ENCODE data around the gene SSC5D.

SSC5D gene

GRCh38 chr19:55543567-55543966 lies 55.3 kb downstream of the SSC5D start:
- ChIA-PET CTCF (interaction anchor here (0.5 kb wide), 1 partner anchor 1686 kb away, joined by 3 read pairs; no protein-coding TSS in a partner anchor), POLR2A (no interaction called here)
- no peak for DNase-seq (ENCODE audit: extremely low spot score)
- TF ChIP-seq FOXK2 (IDR thresholded peaks at IDR 0.05) (no peak), FOXM1 (IDR thresholded peaks at IDR 0.05; ENCODE audit: borderline replicate concordance) (no peak)

- ChIA-PET POLR2A (no interaction called here), CTCF (interaction anchor here (0.8 kb wide), 1 partner anchor 766 kb away, joined by 3 read pairs; no protein-coding TSS in a partner anchor)
- TF ChIP-seq SP1 (IDR thresholded peaks at IDR 0.05) (no peak), ZNF384 (IDR thresholded peaks at IDR 0.05) (no peak), FOXM1 (IDR thresholded peaks at IDR 0.05; ENCODE audit: borderline replicate concordance) (no peak), FOXA1 (IDR thresholded peaks at IDR 0.05) (no peak), LEF1 (IDR thresholded peaks at IDR 0.05; ENCODE audit: borderline replicate concordance) (no peak), BHLHE40 (IDR thresholded peaks at IDR 0.05; ENCODE audit: borderline replicate concordance) (no peak)
- DNase-seq (ENCODE audit: extremely low spot score), result no peak
Observed at GRCh38 chr19:55544014-55544413, 55.8 kb downstream of the SSC5D start.

- DNase-seq (ENCODE audit: extremely low spot score), result no peak
- ChIA-PET POLR2A (no interaction called here), CTCF (interaction anchor here (0.8 kb wide), 1 partner anchor 765 kb away, joined by 3 read pairs; no protein-coding TSS in a partner anchor)
- TF ChIP-seq ARNT (IDR thresholded peaks at IDR 0.05) (no peak), BHLHE40 (IDR thresholded peaks at IDR 0.05; ENCODE audit: borderline replicate concordance) (no peak), FOXA1 (IDR thresholded peaks at IDR 0.05) (no peak), HDGF (IDR thresholded peaks at IDR 0.05; ENCODE audit: borderline replicate concordance) (no peak), LEF1 (IDR thresholded peaks at IDR 0.05; ENCODE audit: borderline replicate concordance) (no peak), NFRKB (IDR thresholded peaks at IDR 0.05) (no peak), ZNF384 (IDR thresholded peaks at IDR 0.05) (no peak)
Observed at GRCh38 chr19:55544776-55545439, 56.7 kb downstream of the SSC5D start.

DNA sequence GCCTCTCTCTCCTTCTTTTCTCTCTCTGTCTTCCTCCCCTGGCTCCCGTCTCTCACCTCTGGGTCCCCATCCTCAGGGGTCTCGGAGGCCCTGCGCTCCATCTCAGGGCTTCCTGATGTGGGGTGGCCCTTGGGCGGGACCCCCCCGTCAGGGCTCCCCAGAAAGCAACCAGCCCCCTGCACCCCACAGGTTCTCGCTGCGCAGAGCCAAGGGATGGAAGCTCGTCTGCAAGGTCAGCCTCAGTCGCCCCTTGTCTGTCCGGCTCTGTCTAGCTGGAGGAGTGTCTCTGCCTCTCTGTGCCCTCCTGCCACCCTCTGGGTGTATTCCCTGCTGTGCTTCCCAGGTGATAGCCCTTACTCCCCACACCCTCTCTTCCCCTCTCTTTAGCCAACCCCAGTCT lies 57.2 kb downstream of the SSC5D start, which contains the start of gene SBK3:
TSS of gene SBK3 (minus strand) at position 101 of the 400 bp plus-strand sequence. CDS start at position 101, 0 bp downstream.
- ChIA-PET POLR2A (no interaction called here), CTCF (no interaction called here)
- peak; percentile 3 for DNase-seq (ENCODE audit: extremely low spot score)
- TF ChIP-seq CTBP1 (IDR thresholded peaks at IDR 0.05; ENCODE audit: borderline replicate concordance), result no peak
- no peak for TF ChIP-seq ARNT (IDR thresholded peaks at IDR 0.05)
- no peak for TF ChIP-seq SP1 (IDR thresholded peaks at IDR 0.05)
- TF ChIP-seq BHLHE40 (IDR thresholded peaks at IDR 0.05; ENCODE audit: borderline replicate concordance), result no peak

DNA sequence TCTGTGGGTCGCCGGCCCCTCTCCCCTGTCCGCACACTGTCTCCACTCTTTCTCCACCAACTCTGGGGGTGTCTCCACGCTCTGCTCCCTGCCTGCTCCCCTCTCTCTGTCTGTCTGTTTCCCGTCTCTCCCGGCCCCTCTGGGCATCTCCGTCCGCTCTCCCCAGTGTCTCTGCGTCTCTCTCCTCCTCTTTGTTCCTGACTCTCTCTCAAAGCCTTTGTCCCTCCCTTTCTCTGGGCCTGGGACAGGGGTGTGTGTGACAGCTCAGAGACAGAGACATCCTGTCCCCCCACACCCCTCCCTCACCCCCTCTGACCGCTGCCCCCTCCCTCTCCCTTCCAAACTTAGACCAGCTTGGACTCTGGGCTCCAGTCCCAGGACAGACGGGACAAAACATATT lies 57.8 kb downstream of the SSC5D start:
- no peak for DNase-seq (ENCODE audit: extremely low spot score)
- ChIA-PET CTCF (no interaction called here), POLR2A (no interaction called here)
- TF ChIP-seq SP1 (IDR thresholded peaks at IDR 0.05), result no peak
- no peak for TF ChIP-seq HDGF (IDR thresholded peaks at IDR 0.05; ENCODE audit: borderline replicate concordance)
- TF ChIP-seq FOXM1 (IDR thresholded peaks at IDR 0.05; ENCODE audit: borderline replicate concordance), result no peak
- no peak for TF ChIP-seq L3MBTL2 (conservative IDR thresholded peaks at IDR 0.05)
- no peak for TF ChIP-seq SUZ12 (IDR thresholded peaks at IDR 0.05)

DNA sequence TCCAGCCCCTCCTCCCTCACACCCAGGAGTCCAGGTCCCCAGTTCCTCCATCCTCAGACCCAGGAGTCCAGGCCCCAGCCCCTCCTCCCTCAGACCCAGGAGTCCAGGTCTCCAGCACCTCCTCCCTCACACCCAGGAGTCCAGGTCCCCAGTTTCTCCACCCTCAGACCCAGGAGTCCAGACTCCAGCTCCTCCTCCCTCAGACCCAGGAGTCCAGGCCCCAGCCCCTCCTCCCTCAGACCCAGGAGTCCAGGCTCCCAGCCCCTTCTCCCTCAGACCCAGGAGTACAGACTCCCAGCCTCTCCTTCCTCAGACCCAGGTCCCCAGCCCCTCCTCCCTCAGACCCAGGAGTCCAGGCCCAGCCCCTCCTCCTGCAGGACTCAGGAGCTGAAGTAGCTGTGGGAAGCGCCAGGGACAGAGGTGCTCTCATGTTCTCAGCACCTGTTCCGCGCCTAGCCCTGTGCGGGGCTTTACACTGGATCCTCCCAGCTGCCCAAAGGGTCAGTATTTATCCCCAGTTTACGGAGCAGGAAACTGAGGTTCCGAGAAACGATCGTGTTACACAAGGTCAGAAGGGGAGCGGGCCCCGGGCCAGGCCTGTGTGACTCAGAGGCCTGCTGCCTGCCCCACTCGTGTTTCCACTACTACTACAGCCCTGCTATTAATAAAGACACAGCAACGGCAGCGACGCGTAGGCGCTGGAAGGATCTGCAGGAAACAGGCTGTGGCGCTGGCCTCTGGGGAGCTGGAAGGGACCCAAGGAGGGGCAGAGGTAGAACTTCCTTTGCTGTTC lies 58.8 kb downstream of the SSC5D start:
- POLR2A ChIA-PET, result interaction anchor here (1.8 kb wide), 1 partner anchor 58 kb away, joined by 4 read pairs; the partner anchor contains the start of gene ZNF865
- CTCF ChIA-PET, result interaction anchor here (0.7 kb wide), 1 partner anchor 41 kb away, joined by 4 read pairs; no protein-coding TSS in a partner anchor
- no peak for TF ChIP-seq LEF1 (IDR thresholded peaks at IDR 0.05; ENCODE audit: borderline replicate concordance)
- no peak for TF ChIP-seq CTBP1 (IDR thresholded peaks at IDR 0.05; ENCODE audit: borderline replicate concordance)
- no peak for TF ChIP-seq SP1 (IDR thresholded peaks at IDR 0.05)
- TF ChIP-seq L3MBTL2 (conservative IDR thresholded peaks at IDR 0.05), result no peak
- TF ChIP-seq SUZ12 (IDR thresholded peaks at IDR 0.05), result no peak
- TF ChIP-seq NFRKB (IDR thresholded peaks at IDR 0.05), result no peak
- TF ChIP-seq FOXA1 (IDR thresholded peaks at IDR 0.05), result no peak
- no peak for TF ChIP-seq PKNOX1 (IDR thresholded peaks at IDR 0.05)
- TF ChIP-seq ELF4 (IDR thresholded peaks at IDR 0.05), result no peak
- TF ChIP-seq HDGF (IDR thresholded peaks at IDR 0.05; ENCODE audit: borderline replicate concordance), result no peak
- no peak for TF ChIP-seq FOXM1 (IDR thresholded peaks at IDR 0.05; ENCODE audit: borderline replicate concordance)
- TF ChIP-seq ARNT (IDR thresholded peaks at IDR 0.05), result no peak
- TF ChIP-seq ZNF384 (IDR thresholded peaks at IDR 0.05), result no peak
- no peak for TF ChIP-seq TARDBP (IDR thresholded peaks at IDR 0.05)
- no peak for TF ChIP-seq BHLHE40 (IDR thresholded peaks at IDR 0.05; ENCODE audit: borderline replicate concordance)
- TF ChIP-seq FOXK2 (IDR thresholded peaks at IDR 0.05), result no peak
- peak; percentile 6 for DNase-seq (ENCODE audit: extremely low spot score)

- ChIA-PET POLR2A (interaction anchor here (0.9 to 1.6 kb wide), 4 partner anchors 31 to 469 kb away, joined by 3 to 11 read pairs (median 3); partner anchors contain the start of genes FIZ1, ZNF579 and ZNF628), CTCF (interaction anchor here (0.7 kb wide), 1 partner anchor 39 kb away, joined by 3 read pairs; no protein-coding TSS in a partner anchor)
- DNase-seq (ENCODE audit: extremely low spot score), result no peak
- TF ChIP-seq FOXM1 (IDR thresholded peaks at IDR 0.05; ENCODE audit: borderline replicate concordance) (no peak), FOXK2 (IDR thresholded peaks at IDR 0.05) (no peak), LEF1 (IDR thresholded peaks at IDR 0.05; ENCODE audit: borderline replicate concordance) (no peak), TARDBP (IDR thresholded peaks at IDR 0.05) (no peak), NFRKB (IDR thresholded peaks at IDR 0.05) (no peak), PKNOX1 (IDR thresholded peaks at IDR 0.05) (no peak), BHLHE40 (IDR thresholded peaks at IDR 0.05; ENCODE audit: borderline replicate concordance) (no peak), FOXA1 (IDR thresholded peaks at IDR 0.05) (no peak), ARNT (IDR thresholded peaks at IDR 0.05) (no peak), ZNF384 (IDR thresholded peaks at IDR 0.05) (no peak; the same call in 1 of the 2 replicates), SP1 (IDR thresholded peaks at IDR 0.05) (no peak), ELF4 (IDR thresholded peaks at IDR 0.05) (no peak), L3MBTL2 (conservative IDR thresholded peaks at IDR 0.05) (no peak), SUZ12 (IDR thresholded peaks at IDR 0.05) (no peak), HDGF (IDR thresholded peaks at IDR 0.05; ENCODE audit: borderline replicate concordance) (no peak), CTBP1 (IDR thresholded peaks at IDR 0.05; ENCODE audit: borderline replicate concordance) (no peak)
Observed at GRCh38 chr19:55549500-55550320, 61.5 kb downstream of the SSC5D start.

Data from HEK293T (cell line).